Natural killer cell (primary cell): ENCODE results near the gene MAST3. TPM values are rescaled to one million over a fixed set of nuclear protein-coding genes. Genes with fewer than 3 reads are reported as not detected.

ENCODE experiments used
- ATAC-seq, 3 donors: fragments of 150-1000 bp in 2 of 3; fragments of 200-7000 bp in 1 of 3; cut with Tn5 transposase; 1 replicate in 1 of 3; 2 replicates in 2 of 3; pipeline ENCODE4 v1.10.0; 2021; ENCODE audit warnings: mild to moderate bottlenecking in 2 of 3, moderate library complexity in 2 of 3
- DNase-seq, 2 donors: peaks; one replicate each; pipeline versions ENCODE4 v3.0.0 to v3.0.0-alpha.2; 2013 to 2021; ENCODE audit warnings: mixed read lengths in 1 of 2
- H3K27ac ChIP-seq: one replicate; pipeline ENCODE4 v1.5.1; 2013; ENCODE audit warnings: mild to moderate bottlenecking, low read length
- H3K27me3 ChIP-seq: one replicate; pipeline ENCODE4 v1.6.1; 2013; ENCODE audit warnings: low read length; ENCODE audit not compliant: control insufficient read depth, insufficient read depth
- H3K36me3 ChIP-seq: one replicate; pipeline ENCODE4 v1.6.1; 2013; ENCODE audit warnings: low read length; ENCODE audit not compliant: control insufficient read depth, insufficient read depth
- H3K4me1 ChIP-seq: one replicate; pipeline ENCODE4 v1.6.1; 2013; ENCODE audit warnings: low read length; ENCODE audit not compliant: control insufficient read depth, insufficient read depth
- H3K4me3 ChIP-seq: one replicate; pipeline ENCODE4 v1.5.1; 2013; ENCODE audit warnings: low read length
- H3K9me3 ChIP-seq: one replicate; pipeline ENCODE4 v1.6.1; 2013; ENCODE audit warnings: low read length; ENCODE audit not compliant: control insufficient read depth, insufficient read depth
- H3K27ac Mint-ChIP-seq, 2 donors: one replicate each; pipeline ENCODE4 v1.8.0; 2022; ENCODE audit warnings: mild to moderate bottlenecking in 2 of 2, mixed read lengths in 2 of 2, moderate library complexity in 1 of 2
- H3K27me3 Mint-ChIP-seq, 2 donors: one replicate each; pipeline ENCODE4 v1.8.0; 2022; ENCODE audit warnings: low read depth in 2 of 2, mixed read lengths in 2 of 2
- H3K36me3 Mint-ChIP-seq: one replicate; pipeline ENCODE4 v1.8.0; 2022; ENCODE audit warnings: mixed read lengths
- H3K4me1 Mint-ChIP-seq, 2 donors: one replicate each; pipeline ENCODE4 v1.8.0; 2022; ENCODE audit warnings: mixed read lengths in 2 of 2
- H3K4me3 Mint-ChIP-seq: one replicate; pipeline ENCODE4 v1.8.0; 2022; ENCODE audit warnings: mild to moderate bottlenecking, moderate library complexity, mixed read lengths
- H3K9me3 Mint-ChIP-seq, 2 donors: one replicate each; pipeline ENCODE4 v1.8.0; 2022; ENCODE audit warnings: mixed read lengths in 2 of 2
- CTCF ChIP-seq: fragments of 200-600 bp; IDR thresholded peaks from one replicate; pipeline ENCODE4 v1.8.0; 2022; ENCODE audit warnings: antibody characterized with exemption
- WGBS: methylation state at CpG from one replicate; pipeline ENCODE4 v1.1.7; 2013; ENCODE audit warnings: missing lambda C conversion rate; ENCODE audit not compliant: insufficient coverage; 5-methylcytosine and 5-hydroxymethylcytosine counted together
- intact Hi-C: fragments of 100-400 bp; cut with micrococcal nuclease; formaldehyde crosslinking; loops from one replicate; pipeline ENCODE4 v1.14.2; 2022
- total RNA-seq, 4 donors: library from RNA; stranded (reverse); fragments of 120-200 nt in 1 of 4; gene quantifications; one replicate each; pipeline versions ENCODE4 v1.2.3 to v1.2.4, GENCODE V29; 2013 to 2022

MAST3 gene
- total RNA-seq, 3 donors from 2014 or later (not counting 1 experiment from before 2014, with no cell fraction given), result 84.5 to 101 (median 101) TPM

GRCh38 chr19:18073197-18073596, 24.4 kb upstream of the MAST3 start:
- no peaks in the 10 kb centered on the region for H3K27me3 Mint-ChIP-seq
- no peak overlapping the region for H3K27ac ChIP-seq
- H3K36me3 Mint-ChIP-seq, result peaks cover 9% of the 10 kb centered on the region

GRCh38 chr19:18074192-18074591, 23.4 kb upstream of the MAST3 start:
- H3K27me3 ChIP-seq, result no peaks in the 10 kb centered on the region
- WGBS, result 93% methylated on average over 9 of the region's 9 CpGs
- H3K27ac Mint-ChIP-seq, result no peak overlapping the region
- intact Hi-C loops, result no loop called here
- H3K27ac ChIP-seq, result no peak overlapping the region
- H3K4me1 ChIP-seq, result peaks cover 13% of the 10 kb centered on the region
- DNase-seq (no peak), ATAC-seq (no peak)
- H3K4me3 Mint-ChIP-seq, result no peak overlapping the region
- no peaks in the 10 kb centered on the region for H3K27me3 Mint-ChIP-seq
- H3K36me3 ChIP-seq, result peaks cover 59% of the 10 kb centered on the region
- peaks cover 9% of the 10 kb centered on the region for H3K36me3 Mint-ChIP-seq
- H3K9me3 ChIP-seq, result no peaks in the 10 kb centered on the region
- TF ChIP-seq CTCF, result no peak
- no peaks in the 10 kb centered on the region for H3K9me3 Mint-ChIP-seq
- no peak overlapping the region for H3K4me3 ChIP-seq
- H3K4me1 Mint-ChIP-seq, result peaks cover 10 to 12% of the 10 kb centered on the region in 2 donors

More at GRCh38 chr19:18073197-18073596, 24.4 kb upstream of the MAST3 start:
- Mint-ChIP-seq H3K9me3 (no peaks in the 10 kb centered on the region), H3K27ac (peak overlapping the region; percentile 69 to 76), H3K4me1 (peaks cover 10 to 12% of the 10 kb centered on the region in 2 donors), H3K4me3 (no peak overlapping the region)
- Histone ChIP-seq H3K4me3 (no peak overlapping the region), H3K36me3 (peaks cover 58% of the 10 kb centered on the region), H3K27me3 (no peaks in the 10 kb centered on the region), H3K9me3 (no peaks in the 10 kb centered on the region), H3K4me1 (peaks cover 13% of the 10 kb centered on the region)
- intact Hi-C loops, result no loop called here
- TF ChIP-seq CTCF, result no peak
- DNase-seq, result peak in 1 of 2 donors; percentile 31
- WGBS, result 19% methylated on average over 1 of the region's 4 CpGs
- no peak for ATAC-seq

GRCh38 chr19:18083929-18084684, 13.5 kb upstream of the MAST3 start:
- H3K27me3 Mint-ChIP-seq, result no peaks in the 10 kb centered on the region
- Histone ChIP-seq H3K4me3 (no peak overlapping the region), H3K36me3 (peaks cover 29% of the 10 kb centered on the region), H3K27me3 (no peaks in the 10 kb centered on the region), H3K9me3 (no peaks in the 10 kb centered on the region), H3K4me1 (peaks cover 47% of the 10 kb centered on the region), H3K27ac (no peak overlapping the region)
- intact Hi-C loops, result no loop called here
- H3K9me3 Mint-ChIP-seq, result peaks cover 3 to 8% of the 10 kb centered on the region in 2 donors
- peaks cover 8% of the 10 kb centered on the region for H3K36me3 Mint-ChIP-seq
- peak overlapping the region in 1 of 2 donors; percentile 72 for H3K27ac Mint-ChIP-seq
- 90% methylated on average over 8 of the region's 8 CpGs for WGBS
- ATAC-seq, result no peak
- peaks cover 24 to 48% of the 10 kb centered on the region in 2 donors for H3K4me1 Mint-ChIP-seq
- no peak for TF ChIP-seq CTCF
- DNase-seq, result no peak
- H3K4me3 Mint-ChIP-seq, result peak overlapping the region; percentile 41
